Cardiac muscle cell (in vitro differentiated cells and primary cell): ENCODE measurements around the gene HIVEP1. TPM values are rescaled to one million over a fixed set of nuclear protein-coding genes. Genes with fewer than 3 reads are reported as not detected.

Experiments
- DNase-seq, 2 donors: peaks; one replicate each; pipeline versions ENCODE4 v3.0.0 to v3.0.0-alpha.2; 2010 to 2017; ENCODE audit warnings: low read depth in 1 of 2, low spot score in 1 of 2
- H3K27ac ChIP-seq: fragments of 200-600 bp; sonication (generic); 2 replicates; pipeline ENCODE4 v1.5.1; 2016
- H3K27me3 ChIP-seq: fragments of 200-600 bp; sonication (generic); 2 replicates; pipeline ENCODE4 v1.6.0; 2016; ENCODE audit warnings: control low read depth
- H3K36me3 ChIP-seq: fragments of 200-600 bp; sonication (generic); 2 replicates; pipeline ENCODE4 v1.5.1; 2016; ENCODE audit warnings: control low read depth
- H3K4me1 ChIP-seq: fragments of 200-600 bp; sonication (generic); 2 replicates; pipeline ENCODE4 v1.8.1; 2017; ENCODE audit warnings: low read depth, mild to moderate bottlenecking, mixed run types
- H3K4me3 ChIP-seq: fragments of 200-600 bp; sonication (generic); 2 replicates; pipeline ENCODE4 v1.5.1; 2016; ENCODE audit warnings: mild to moderate bottlenecking
- H3K9me3 ChIP-seq: fragments of 200-600 bp; sonication (generic); 2 replicates; pipeline ENCODE4 v1.5.1; 2017; ENCODE audit warnings: low read depth, mild to moderate bottlenecking, control low read depth
- polyA plus RNA-seq: library from polyadenylated mRNA; unstranded; fragments of >200 nt; fragmentation: Nextera tagmentation; extraction: Ambion mirVana; gene quantifications from 2 replicates; pipeline ENCODE4 v1.2.1, GENCODE V29; 2016
- total RNA-seq: library from RNA; depleted of rRNA; stranded (reverse); fragments of >200 nt; gene quantifications from 2 replicates; pipeline ENCODE4 v1.2.3, GENCODE V29; 2016
- TF ChIP-seq, protein P1 (sequence below): IDR thresholded peaks from 2 replicates; pipeline ENCODE4 v1.5.1; 2012; ENCODE audit warnings: low read depth, mild to moderate bottlenecking, low read length

The HIVEP1 gene
- total and polyA plus RNA-seq, 2 experiments from 2014 or later: 5.3 to 20.0 TPM

DNA sequence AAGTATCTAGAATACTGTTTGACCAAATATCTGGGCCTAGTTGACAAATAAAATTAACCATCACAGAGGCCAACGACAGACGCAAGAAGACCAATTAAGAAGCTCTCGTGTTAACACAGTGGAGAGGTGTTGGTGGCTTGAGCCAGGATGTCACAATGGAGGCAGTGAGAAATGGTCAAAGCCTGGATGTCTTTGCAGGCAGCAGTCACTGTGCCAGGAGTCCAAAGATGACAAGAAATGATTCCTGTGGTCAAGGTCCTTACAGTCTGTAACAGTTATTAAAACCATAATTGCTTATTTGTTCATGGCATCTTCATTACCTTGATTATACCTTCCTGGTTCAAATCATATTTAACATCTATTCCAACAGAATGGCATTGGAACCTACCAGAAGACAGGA, 186.7 kb downstream of the HIVEP1 start:
- TF ChIP-seq, protein P1, sequence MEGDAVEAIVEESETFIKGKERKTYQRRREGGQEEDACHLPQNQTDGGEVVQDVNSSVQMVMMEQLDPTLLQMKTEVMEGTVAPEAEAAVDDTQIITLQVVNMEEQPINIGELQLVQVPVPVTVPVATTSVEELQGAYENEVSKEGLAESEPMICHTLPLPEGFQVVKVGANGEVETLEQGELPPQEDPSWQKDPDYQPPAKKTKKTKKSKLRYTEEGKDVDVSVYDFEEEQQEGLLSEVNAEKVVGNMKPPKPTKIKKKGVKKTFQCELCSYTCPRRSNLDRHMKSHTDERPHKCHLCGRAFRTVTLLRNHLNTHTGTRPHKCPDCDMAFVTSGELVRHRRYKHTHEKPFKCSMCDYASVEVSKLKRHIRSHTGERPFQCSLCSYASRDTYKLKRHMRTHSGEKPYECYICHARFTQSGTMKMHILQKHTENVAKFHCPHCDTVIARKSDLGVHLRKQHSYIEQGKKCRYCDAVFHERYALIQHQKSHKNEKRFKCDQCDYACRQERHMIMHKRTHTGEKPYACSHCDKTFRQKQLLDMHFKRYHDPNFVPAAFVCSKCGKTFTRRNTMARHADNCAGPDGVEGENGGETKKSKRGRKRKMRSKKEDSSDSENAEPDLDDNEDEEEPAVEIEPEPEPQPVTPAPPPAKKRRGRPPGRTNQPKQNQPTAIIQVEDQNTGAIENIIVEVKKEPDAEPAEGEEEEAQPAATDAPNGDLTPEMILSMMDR: no peak
- Histone ChIP-seq H3K27ac (no peak overlapping the region), H3K27me3 (no peaks in the 10 kb centered on the region), H3K4me3 (no peak overlapping the region), H3K4me1 (peaks cover 10% of the 10 kb centered on the region), H3K36me3 (no peaks in the 10 kb centered on the region), H3K9me3 (no peaks in the 10 kb centered on the region)
- DNase-seq: no peak

DNA sequence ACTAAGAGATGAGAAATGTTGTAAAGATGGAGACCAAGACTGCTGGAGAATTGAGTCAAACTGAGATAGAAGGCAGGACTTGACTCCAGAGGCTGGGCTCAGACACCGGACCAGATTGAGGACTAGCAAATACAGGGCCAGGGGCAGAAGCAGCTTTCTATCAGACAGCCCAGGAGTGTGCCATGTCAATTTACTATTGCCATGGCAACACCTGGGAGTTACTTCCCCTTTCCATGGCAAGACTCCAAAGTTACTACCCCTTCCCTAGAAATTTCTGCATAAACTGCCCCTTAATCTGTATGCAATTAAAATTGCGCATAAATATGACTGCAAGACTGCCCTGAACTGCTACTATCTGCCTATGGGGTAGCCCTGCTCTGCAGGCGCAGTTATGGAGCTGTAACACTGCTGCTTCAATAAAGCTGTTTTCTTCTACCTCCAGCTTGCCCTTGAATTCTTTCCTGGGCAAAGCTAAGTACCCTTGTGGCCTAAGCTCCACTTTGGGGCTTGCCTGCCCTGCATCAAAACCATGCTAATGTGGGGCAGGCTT, 188.0 kb downstream of the HIVEP1 start:
- Histone ChIP-seq H3K27ac (no peak overlapping the region), H3K9me3 (no peaks in the 10 kb centered on the region), H3K4me3 (no peak overlapping the region), H3K36me3 (no peaks in the 10 kb centered on the region), H3K27me3 (no peaks in the 10 kb centered on the region), H3K4me1 (peaks cover 10% of the 10 kb centered on the region)
- TF ChIP-seq, protein P1: no peak
- no peak for DNase-seq

DNA sequence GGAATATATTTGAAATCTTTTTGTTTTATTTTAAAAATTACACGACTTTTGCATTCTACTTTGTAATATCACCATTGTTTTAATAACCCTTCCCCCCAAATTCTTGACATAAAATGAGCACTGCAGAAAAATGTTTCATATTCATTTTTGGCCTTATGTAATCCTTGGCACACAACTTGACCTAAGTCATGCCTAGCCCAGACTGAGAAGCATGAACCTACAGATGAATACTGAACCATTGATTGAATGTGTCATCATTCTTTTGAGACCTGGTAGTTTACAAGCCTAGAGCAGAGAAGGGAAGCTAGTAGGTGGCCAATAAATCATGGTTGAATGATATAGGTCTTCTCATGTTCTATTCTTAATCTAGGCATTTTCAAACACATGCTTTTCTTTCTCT, 188.6 kb downstream of the HIVEP1 start:
- Histone ChIP-seq H3K27ac (no peak overlapping the region), H3K36me3 (no peaks in the 10 kb centered on the region), H3K27me3 (no peaks in the 10 kb centered on the region), H3K9me3 (no peaks in the 10 kb centered on the region), H3K4me3 (no peak overlapping the region), H3K4me1 (peaks cover 10% of the 10 kb centered on the region)
- no peak for DNase-seq
- TF ChIP-seq, protein P1: no peak

DNA sequence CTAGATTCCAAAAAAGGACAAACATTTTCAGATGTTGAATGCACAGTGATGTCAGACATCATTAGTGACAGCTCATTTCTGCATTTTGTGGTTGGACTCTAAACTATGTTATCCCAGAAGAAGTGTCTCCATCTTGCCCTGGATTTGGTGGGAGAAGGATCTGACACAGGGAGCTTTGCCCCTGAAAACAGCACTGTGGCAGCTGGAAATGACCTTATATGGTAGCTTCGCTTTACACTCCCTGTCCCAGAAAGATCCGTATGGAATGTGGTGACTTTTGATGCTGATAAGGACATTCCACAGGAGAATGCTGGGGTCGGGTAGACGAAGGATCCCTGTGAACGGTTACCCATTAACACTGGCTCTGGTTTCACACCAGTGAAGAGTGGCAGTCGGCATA, 190.9 kb downstream of the HIVEP1 start:
- H3K27ac ChIP-seq: peak overlapping the region; percentile 76
- TF ChIP-seq, protein P1: no peak
- no peak overlapping the region for H3K4me3 ChIP-seq
- H3K27me3 ChIP-seq: no peaks in the 10 kb centered on the region
- peaks cover 10% of the 10 kb centered on the region for H3K4me1 ChIP-seq
- no peaks in the 10 kb centered on the region for H3K9me3 ChIP-seq
- no peaks in the 10 kb centered on the region for H3K36me3 ChIP-seq
- peak; percentile 65 to 85 for DNase-seq

DNA sequence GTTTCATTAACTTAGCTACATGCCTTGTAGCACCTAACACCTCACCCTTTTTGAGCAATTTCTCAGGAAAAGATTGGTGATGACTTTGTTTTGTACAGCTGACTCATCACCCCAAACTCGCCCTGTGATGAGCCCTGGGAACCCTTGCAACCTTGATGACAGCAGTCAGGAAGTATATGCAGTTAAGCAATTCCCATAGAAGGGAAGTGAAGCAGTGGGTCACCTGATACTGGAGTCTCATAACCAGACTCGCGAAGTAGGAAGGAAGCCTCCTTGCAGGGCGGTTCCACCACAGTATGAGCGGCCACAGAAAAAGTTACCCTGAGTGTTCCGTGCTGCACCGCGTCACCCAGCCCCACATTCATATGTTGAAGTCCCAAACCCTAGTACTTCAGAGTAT, 196.1 kb downstream of the HIVEP1 start:
- Histone ChIP-seq H3K4me3 (no peak overlapping the region), H3K27me3 (no peaks in the 10 kb centered on the region), H3K27ac (no peak overlapping the region), H3K9me3 (no peaks in the 10 kb centered on the region), H3K36me3 (no peaks in the 10 kb centered on the region), H3K4me1 (peaks cover 4% of the 10 kb centered on the region)
- TF ChIP-seq, protein P1: no peak
- DNase-seq: peak in 1 of 2 donors; percentile 53

DNA sequence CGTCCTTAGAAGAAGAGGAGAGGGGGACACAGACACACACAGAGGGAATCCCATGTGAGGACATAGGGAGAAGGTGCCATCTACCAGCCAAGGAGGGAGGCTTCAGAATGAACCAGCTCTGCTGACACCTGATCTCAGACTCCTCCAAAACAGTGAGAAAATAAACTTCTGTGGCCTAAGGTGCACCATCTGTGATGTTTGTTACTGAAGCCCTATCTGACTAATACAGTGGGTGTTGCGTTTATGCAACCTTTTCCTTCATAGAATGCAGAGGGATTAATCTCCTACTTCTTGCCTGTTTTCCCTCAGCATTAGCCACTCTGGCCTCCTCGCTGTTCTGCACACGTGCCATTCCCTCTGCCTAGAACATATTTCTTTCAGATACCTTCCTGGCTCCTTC, 196.6 kb downstream of the HIVEP1 start:
- Histone ChIP-seq H3K4me1 (no peaks in the 10 kb centered on the region), H3K4me3 (no peak overlapping the region), H3K27ac (no peak overlapping the region), H3K9me3 (no peaks in the 10 kb centered on the region), H3K36me3 (no peaks in the 10 kb centered on the region), H3K27me3 (no peaks in the 10 kb centered on the region)
- no peak for DNase-seq
- TF ChIP-seq, protein P1: no peak
